LoVo (cell line): Measurements from ENCODE around the gene MORN2.

Source experiments
- DNase-seq: peaks from one replicate; pipeline ENCODE4 v3.0.0-alpha.2; 2016; ENCODE audit warnings: low spot score

MORN2 gene

GRCh38 chr2:38889575-38889974 lies 13.8 kb downstream of the MORN2 start, which contains the start of gene ARHGEF33:
TSS of gene ARHGEF33 (plus strand) at chr2:38889875. CDS start at chr2:38919448, 29,573 bp downstream.
- DNase-seq, result no peak

GRCh38 chr2:38892819-38893218 lies 17.0 kb downstream of the MORN2 start:
- DNase-seq, result no peak

GRCh38 chr2:38898256-38898655 lies 22.5 kb downstream of the MORN2 start:
- no peak for DNase-seq

- DNase-seq, result no peak
Measured at GRCh38 chr2:38900726-38901125, 24.9 kb downstream of the MORN2 start.

- no peak for DNase-seq
Measured at GRCh38 chr2:38905251-38905650, 29.5 kb downstream of the MORN2 start.

- no peak for DNase-seq
Measured at GRCh38 chr2:38907242-38907641, 31.5 kb downstream of the MORN2 start.

- DNase-seq, result no peak
Measured at GRCh38 chr2:38907743-38908562, 32.2 kb downstream of the MORN2 start.

GRCh38 chr2:38909872-38910271 lies 34.1 kb downstream of the MORN2 start:
- no peak for DNase-seq

GRCh38 chr2:38911191-38911590 lies 35.4 kb downstream of the MORN2 start:
- DNase-seq, result no peak

- no peak for DNase-seq
Measured at GRCh38 chr2:38912619-38913018, 36.8 kb downstream of the MORN2 start.

- no peak for DNase-seq
Measured at GRCh38 chr2:38922389-38922788, 46.6 kb downstream of the MORN2 start.

- DNase-seq, result no peak
Measured at GRCh38 chr2:38922902-38923301, 47.1 kb downstream of the MORN2 start.

- no peak for DNase-seq
Measured at GRCh38 chr2:38925982-38926381, 50.2 kb downstream of the MORN2 start.

- no peak for DNase-seq
Measured at GRCh38 chr2:38930600-38930999, 54.8 kb downstream of the MORN2 start.
